DMS153 (cell line): ENCODE results near the gene SLC24A3.

Experiments used
- DNase-seq: peaks from one replicate; lab custom pipeline; 2025; lab: John Stamatoyannopoulos, UW

The SLC24A3 gene

DNA sequence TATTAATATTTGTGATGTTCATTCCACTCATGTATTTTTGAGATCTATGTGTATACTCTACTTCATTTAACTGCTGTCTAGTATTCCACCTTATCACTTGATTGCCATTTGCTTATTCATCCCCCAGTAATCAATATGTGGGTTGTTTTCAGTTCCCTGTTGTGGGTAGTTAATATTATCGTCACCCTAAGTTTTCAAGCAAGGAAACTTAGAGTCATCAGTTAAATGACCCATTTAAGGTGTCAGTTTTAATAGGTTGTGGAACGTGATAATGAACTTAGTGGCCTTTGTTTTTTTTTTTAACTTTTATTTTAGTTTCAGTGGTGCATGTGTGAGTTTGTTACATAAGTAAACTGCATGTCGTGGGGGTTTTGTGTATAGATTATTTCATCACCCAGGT lies 90.3 kb downstream of the SLC24A3 start:
- DNase-seq, result no peak

DNA sequence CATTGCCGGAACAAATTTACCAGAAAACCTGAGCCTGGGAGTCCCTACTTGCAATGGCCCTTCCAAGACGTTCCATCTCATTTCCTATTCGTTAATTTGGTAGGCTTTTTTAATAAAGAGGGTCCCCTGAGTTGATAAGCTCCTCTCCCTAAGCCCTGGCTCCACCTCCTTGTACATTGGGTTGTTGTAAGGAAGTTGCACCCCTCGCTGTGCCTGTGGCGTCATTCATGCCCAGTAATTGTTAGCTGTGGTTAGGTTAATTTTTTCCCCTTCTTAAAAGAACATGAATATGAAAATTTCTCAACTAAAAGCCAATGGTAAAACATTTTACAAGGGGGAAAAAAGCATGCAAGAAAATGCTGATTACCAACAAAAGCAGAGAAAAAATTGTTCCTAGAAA lies 91.9 kb downstream of the SLC24A3 start:
- DNase-seq, result no peak

DNA sequence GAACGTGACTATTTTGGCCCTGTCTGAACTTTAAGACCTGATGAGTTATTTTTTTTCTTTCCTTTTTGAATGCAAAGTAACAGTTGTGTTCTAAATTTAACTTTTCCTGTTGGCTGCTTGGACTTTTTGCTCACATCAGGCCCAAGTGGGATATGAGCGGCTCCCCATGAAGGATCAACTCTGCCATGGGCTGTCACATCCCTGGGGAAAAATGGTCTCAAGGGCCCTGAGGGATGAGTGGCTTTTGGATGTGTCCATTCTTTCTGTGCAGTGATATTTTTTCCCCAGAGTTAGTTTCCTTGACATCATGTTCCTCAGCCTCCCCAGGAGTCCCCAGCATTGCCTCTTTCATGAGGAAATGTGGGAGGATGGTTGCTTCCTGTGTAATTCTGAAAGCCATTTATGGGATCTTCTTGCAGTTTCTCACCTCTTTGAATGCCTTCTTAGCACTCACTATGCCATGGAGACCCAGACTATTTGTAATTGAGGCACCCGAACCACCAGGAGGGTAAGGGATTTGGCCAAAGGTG lies 92.5 kb downstream of the SLC24A3 start:
- DNase-seq, result no peak

DNA sequence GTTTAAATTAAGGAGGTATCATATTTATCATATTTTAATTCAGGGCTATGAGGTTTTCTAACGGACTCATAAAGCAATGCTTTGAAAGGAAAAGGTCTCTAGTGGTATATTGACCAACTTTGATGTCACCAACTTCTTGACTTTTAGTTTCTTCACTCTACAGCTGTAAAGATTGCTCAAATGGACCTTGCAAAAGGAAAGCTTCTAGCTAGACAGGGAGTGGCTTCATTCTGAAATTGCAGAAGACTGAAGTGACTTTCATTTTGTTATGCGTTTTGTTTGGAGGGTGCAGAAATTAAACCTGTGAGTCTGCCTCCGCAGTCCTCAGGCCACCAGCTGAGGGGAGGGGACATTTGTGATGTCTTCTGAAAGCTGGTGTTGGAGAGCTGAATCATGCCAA lies 95.7 kb downstream of the SLC24A3 start:
- no peak for DNase-seq

DNA sequence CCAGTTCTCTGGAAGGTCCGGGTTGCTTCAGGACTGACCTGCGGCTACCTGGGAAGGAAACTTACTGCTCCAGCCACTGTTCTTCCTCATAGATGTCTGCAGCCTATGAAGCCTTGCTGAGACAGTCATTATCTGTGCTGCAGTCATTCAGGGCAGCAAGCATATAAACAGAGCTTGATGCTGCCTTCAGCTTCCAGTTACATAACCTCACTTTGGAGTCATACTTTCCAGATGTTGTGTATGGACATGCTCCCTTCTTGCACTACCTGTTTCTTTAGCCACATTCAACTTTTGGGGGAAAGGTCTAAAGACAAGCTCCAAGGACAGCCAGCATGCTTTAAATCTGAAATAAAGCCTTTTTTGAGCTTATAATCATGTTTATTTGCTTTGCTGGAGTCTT lies 98.1 kb downstream of the SLC24A3 start:
- no peak for DNase-seq

DNA sequence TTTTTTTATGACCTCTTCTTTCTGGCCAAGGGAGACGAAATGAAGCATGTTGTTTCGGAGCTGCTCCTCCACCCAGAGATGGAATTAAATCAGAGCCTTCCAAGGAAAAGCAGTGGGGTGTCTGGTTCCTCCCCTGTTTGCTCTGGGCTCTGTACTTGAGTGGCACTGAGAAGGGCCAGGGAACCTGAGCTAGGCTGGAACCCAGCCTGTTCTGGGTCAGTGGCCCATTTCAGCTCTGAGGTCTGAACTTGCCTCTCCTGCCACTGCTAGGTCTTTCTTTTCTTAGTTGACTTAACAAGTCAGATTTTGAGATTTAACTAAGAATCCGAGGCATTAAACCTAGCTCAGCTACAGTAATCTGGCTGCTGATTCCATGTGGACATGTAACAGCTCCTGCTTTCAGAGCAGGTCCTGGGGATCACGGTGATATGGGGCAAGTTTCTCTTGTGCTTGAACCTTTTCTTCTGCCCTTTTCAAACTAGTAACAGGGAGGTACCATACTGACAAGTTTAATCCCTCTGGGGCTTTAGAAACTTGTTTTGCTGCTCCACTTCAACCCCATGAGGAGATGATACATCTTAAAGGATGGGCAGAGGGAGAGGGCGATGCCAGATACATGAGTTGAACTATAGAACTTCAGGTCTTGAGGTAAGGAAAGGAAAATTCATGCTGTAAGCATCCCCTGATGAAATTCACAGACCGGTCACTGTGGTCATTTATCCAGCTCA lies 101.1 kb downstream of the SLC24A3 start:
- DNase-seq, result no peak

DNA sequence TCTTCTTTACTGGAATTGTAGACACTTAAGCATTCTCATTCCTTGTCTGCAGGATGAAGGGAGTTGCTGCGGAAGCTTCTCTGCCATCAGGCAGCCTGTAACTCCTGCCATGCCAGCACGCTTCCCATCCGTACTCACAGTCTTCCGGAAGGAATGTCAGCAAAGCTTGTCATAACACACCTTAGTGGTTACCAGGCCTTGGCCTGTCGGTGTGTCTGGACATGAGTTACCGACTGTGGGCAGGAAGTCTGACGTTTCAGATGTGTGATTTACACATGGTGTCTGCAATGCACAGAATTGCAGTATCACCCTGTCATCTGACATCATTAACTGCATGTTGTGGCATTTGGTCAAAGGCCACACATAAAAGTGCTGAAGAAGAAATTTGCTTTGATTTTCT lies 102.2 kb downstream of the SLC24A3 start:
- DNase-seq, result no peak

DNA sequence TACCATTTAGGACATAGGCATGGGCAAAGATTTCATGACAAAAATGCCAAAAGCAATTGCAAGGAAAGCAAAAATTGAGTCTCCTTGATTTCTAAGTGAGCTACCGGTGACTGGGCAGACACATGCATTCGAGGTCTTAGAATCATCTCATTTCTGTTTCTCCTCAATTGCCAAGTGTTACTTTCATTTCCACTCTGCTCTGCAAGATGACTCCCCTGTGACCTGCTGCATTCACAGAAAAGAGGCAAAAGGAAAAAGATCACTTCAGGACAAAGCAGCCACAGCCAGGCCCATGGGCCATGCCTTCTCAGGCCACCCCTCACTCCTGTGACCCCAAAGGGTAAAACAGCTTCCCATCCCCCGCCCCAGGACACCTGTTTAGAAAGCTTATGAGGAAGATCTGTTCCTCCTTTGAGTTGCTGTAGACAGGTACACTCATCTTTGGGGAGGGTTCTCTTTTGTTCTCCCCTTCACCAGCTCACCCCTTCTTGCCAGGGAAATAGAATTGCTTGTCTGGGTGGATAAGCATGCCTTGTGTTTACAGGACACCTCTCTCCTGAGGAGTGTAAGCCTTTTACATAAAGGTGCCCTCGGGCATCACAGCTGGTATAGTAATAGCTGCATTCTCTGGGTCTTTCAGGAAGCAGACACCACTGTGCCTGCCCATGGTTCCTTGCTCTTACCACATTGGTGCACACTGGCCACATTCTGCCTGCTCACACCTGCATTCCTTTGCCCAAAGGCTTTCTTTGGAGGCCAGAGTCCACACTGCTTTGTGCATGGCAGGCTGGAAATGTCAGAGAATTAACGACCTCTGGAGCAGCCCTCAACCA lies 105.0 kb downstream of the SLC24A3 start:
- DNase-seq, result no peak

DNA sequence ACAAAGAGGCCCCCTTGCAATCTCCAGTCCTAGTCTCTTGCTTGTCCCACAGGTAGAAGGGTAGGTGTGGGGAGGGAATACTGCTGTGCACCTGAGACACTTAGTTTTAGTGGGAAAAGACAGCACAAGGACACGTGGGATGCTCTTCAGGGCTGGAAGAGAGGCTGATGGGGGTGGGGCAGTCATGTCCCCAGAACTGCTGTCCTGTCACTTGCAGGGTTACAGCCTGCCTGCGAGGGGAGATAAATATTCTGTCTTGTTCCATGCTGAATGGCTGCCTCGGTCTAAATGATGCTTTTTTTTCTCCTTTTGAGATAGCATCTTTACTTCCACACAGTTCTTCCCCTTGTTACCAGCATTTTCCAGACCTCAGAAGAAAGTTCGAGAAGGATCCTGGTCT lies 106.2 kb downstream of the SLC24A3 start:
- no peak for DNase-seq

DNA sequence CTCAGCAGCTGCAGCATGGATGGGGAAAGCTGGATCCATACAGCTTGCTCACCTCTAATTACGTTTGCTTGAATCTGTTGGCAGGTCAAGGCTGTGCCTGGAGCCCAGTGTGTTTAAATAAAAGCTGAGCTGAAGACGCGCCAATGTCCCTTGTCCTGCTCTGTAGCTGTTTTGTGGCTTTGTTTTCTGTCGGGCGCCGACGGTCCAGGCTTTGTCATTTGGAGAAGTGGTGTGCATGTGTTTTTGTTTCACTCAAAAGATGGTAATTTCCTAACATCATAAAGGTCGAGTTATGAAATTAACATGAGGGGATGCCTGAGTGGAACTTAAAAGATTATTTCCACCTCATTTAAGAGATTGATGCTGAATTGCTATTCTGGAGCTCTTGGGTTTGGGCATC lies 107.6 kb downstream of the SLC24A3 start:
- no peak for DNase-seq

DNA sequence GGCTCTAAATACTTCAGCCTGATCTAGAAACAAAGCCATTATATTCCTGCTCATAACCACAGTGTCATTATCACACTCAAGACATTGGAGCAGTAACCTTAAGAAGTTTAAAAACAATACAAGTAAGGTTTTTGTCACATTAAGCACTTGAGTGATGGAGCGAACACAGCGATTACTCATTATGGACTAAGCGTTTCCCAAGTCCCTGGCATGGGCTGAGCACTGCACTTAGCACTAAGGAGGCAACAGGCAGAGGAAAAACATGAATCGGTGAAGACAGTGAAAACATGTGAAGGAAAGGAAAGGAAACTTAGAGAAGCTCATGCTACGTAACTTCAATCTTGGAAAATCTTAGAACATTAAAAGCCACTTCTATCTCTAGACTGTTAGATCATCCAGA lies 108.7 kb downstream of the SLC24A3 start:
- no peak for DNase-seq

DNA sequence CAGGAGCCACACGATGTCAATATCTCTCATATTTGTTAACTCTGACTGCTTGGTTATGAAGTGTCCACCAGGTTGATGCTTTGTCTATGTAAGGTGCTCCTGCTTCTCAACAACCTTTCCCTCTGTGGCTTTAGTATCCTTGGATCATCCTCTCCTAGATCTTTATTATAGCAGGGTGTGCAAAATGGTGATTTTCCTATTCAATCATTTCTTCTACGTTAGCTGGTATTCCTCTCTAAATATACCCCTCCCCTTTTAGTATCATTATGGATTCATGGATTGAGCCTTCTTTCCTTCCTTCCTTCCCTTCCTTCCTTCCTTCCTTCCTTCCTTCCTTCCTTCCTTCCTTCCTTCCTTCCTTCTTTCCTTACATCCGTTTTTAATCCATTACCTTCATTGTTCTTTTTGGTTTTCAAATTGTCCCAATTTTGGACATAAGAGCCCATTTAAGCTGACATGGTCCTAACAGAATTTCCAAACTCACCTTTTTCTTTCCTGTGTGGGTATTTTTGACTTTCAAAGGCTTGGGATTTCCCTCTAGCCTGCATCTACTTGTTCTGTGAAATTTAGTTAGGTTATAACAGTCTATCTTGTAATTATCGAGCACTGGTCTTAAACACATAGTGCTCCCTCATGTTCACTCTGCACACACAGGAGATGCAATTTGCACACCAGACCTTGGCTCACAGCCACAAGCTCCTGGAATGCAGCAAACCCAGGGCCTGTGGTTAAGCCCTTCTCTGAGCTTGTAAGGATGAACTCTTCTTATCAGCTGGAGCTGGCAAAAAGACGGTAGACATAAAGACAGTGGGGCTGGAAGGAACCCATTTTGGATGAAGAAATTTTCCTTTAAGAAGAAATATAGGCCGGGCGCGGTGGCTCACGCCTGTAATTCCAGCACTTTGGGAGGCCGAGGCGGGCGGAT lies 109.9 kb downstream of the SLC24A3 start:
- no peak for DNase-seq

DNA sequence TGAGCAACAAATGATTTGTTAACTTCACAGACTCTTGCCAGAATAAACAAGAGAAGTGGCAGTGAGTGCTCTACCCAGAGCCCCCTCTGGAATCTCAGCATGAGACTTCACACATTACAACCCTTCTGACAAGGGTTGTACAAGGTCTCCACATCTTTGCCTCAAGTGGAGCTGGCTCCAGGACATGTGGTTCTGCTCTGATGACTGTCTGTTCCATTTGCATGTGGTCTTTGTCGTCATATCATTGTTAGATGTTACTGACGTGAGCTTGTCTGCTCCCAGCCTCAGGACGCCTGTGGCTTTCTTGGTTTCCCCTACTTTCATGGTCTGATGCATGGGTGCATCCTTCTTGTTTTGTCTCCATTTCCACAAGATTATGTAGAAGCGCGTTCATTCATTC lies 115.0 kb downstream of the SLC24A3 start:
- DNase-seq, result no peak

DNA sequence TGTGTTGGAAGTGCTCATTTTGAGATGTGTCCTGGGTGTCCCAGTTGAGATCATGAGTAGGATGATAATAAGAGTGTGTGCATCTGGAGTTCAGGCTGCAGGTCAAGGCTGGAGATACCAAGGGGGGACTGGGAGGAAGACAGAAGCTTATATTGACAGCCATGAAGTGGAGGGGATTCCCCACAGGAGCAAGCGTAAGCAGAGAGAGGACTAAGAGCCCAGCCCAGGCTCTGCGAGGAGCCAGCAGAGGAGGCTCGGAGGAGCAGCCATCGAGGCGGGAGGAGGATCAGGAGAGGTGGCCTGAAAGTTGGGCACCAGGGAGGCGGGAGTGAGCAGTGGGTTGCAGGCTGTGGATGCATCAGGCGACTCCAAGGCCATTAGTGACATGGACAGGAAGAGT lies 116.2 kb downstream of the SLC24A3 start:
- DNase-seq, result no peak

DNA sequence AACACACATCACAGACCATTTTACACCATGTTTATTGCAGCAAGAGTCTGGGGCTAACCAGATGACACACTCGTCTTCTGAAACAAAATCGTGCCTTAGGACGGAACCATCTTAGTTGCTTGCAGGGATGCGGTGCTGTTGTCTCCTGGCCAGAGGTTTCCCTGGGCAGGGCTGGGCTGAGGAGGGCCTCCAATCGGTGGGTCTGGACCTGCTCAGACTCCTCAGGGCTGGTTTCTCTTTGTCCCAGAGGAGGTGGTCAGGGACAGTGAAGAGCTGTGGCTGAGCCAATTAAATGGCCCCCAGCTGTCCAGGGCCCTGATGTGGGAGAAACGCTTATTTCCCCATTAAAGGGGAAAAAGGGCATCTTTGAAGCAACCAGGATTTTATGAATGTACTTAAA lies 117.6 kb downstream of the SLC24A3 start:
- no peak for DNase-seq

DNA sequence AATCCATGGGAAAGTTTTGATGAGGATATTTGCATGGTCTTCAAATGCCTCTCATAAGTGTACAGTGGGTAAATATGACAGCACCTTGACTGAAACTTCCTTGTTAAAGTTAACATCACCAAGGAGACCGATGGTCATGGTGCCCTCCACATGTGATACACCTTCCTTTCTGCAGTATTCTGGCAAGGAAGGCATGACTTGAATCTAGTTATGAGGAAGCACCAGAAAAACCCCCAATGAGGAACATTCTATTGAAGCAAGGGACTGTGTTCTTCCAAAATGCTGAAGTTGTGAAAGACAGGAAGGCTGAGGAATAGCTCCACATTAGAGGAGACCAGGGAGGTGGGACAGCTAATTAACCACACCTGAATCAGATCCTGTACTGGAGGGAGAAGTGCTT lies 118.3 kb downstream of the SLC24A3 start:
- DNase-seq, result no peak

DNA sequence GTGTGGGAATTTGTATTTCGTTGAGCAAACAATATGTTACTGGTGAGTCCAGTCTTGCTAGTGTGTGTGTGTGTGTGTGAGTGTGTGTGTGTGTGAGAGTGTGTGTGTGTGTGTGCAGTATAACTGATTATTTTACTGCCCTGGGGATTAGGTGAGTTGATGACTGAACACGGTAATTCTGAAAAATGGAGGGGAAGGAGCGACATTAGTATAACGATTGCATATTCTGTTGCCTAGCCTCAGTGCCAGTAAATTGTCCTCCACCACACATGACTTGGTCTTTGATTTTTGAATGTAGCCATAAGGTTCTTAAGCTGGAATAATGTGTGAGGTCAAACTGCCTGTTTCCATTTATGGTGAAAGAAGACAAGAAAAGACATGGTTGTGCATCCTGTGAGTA lies 121.1 kb downstream of the SLC24A3 start:
- no peak for DNase-seq

DNA sequence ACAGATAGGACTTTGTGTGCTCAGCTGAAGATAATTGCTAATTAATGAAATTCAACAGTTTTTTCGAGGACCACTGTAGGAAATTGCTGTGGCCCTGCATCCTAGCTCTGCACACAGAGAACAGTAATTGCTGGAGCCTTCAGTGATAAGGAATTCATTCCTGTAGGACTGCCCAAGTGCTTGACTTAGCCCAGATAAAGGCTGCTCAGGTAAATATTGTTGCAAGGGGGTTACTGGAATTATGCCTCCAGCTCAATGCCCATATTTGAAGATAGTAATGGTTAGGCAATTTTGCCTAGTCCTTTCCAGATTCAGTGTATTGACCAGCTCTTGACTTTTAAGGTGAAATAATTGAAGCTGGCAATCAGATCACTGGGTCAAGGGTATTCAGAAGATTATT lies 122.9 kb downstream of the SLC24A3 start:
- DNase-seq, result no peak

DNA sequence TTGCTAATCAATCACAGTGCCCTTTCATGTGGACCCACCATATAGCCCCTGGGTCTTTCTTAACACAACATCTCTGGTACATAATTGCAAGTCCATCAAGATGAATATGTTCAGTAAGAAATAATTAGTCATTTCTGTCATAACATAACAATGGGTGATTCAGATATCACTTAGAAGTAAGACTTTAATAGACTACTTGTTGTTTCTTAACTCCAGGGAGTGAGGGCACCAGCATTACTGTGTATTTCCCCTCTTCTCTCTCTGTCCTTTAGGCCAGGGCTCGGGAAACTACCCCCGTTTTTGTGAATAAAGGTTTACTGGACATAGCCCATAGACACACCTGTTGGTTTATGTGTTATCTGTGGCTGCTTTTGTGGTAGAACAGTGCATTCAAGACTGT lies 123.5 kb downstream of the SLC24A3 start:
- DNase-seq, result no peak

DNA sequence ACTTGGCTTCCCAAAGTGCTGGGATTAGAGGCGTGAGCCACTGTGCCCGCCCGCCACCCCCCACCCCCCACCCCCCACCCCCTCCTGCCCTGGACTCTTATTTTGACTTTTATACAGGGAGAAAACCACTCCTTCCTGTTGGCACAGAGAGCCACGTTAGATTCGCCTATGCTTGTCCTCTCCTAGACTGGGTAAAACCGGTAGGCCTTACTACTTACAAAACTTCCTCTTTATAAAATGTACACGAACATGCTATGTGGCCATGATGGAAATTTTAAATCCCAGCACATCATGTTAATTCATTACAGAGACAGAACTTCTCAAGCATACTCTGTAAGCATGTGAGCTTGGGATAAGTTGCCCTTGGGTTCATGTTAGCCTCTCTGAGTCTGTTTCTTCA lies 124.2 kb downstream of the SLC24A3 start:
- DNase-seq, result no peak

DNA sequence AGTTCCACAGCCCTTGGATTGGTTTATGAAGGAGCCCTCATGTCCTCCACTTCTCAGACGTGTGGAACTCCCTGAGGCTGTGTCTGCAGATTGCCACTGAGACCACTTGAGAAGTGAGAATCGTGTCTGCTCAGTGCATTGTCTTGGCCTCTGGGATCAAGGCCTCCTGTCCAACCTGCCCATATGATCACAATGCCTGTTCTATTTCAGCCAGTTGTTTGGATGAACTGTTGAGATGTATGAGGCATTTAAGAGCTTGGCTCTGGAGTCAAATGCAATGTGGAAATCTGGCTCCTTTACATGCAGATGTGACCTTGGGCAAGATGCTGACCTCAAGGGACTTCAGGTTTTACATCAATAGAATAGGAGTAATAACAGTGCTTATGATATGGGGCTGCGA lies 125.9 kb downstream of the SLC24A3 start:
- no peak for DNase-seq

DNA sequence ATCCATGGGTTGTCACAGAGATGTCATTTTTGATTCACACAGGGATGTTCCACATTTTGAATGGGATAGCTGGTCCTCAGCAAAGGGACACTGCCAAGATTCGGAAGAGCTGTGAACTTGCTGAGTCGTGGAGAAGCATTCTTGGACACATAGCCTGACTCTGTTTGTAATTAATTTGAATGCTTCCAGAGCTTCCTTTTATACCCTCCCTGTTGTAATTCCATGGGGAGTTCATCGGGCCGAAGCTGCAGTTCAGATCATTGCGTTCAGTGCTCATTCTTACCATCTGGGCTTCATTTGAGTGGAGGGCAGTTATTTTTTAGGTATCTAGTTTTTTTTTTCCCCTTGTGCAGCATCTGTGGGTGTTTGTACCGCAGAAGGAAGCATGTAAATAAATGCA lies 126.5 kb downstream of the SLC24A3 start:
- no peak for DNase-seq
